MM.1S (cell line): ENCODE results near the gene DIPK1B.

Source experiments
- DNase-seq: peaks from one replicate; pipeline ENCODE4 v3.0.0-alpha.2; 2015
- H2AFZ ChIP-seq: fragments of 300-600 bp; sonication (generic); 2 replicates; pipeline ENCODE4 v1.6.0; 2016; ENCODE audit warnings: antibody characterized with exemption, low read length
- H3F3A ChIP-seq: fragments of 300-600 bp; sonication (generic); 2 replicates; pipeline ENCODE4 v1.6.1; 2016; ENCODE audit warnings: mild to moderate bottlenecking, antibody characterized with exemption, low read length, moderate library complexity, mixed read lengths; ENCODE audit not compliant: insufficient read depth
- H3K27ac ChIP-seq: fragments of 300-600 bp; sonication (generic); 2 replicates; pipeline ENCODE4 v1.5.1; 2016; ENCODE audit warnings: mild to moderate bottlenecking, low read length
- H3K27me3 ChIP-seq: fragments of 300-600 bp; sonication (generic); replicated peaks from 2 replicates; pipeline ENCODE4 v1.6.0; 2016; ENCODE audit warnings: low read length; ENCODE audit not compliant: insufficient read depth
- H3K36me3 ChIP-seq: fragments of 300-600 bp; sonication (generic); replicated peaks from 2 replicates; pipeline ENCODE4 v1.6.1; 2016; ENCODE audit warnings: mild to moderate bottlenecking, low read length, mixed read lengths; ENCODE audit not compliant: insufficient read depth
- H3K4me1 ChIP-seq: fragments of 300-600 bp; sonication (generic); 2 replicates; pipeline ENCODE4 v1.6.1; 2016; ENCODE audit warnings: low read length, mixed read lengths
- H3K4me2 ChIP-seq: fragments of 300-600 bp; sonication (generic); 2 replicates; pipeline ENCODE4 v1.6.0; 2016; ENCODE audit warnings: low read depth, low read length
- H3K4me3 ChIP-seq: fragments of 300-600 bp; sonication (generic); 2 replicates; pipeline ENCODE4 v1.5.1; 2016; ENCODE audit warnings: low read length, mixed read lengths
- H3K79me2 ChIP-seq: fragments of 300-600 bp; sonication (generic); 2 replicates; pipeline ENCODE4 v1.6.1; 2016; ENCODE audit warnings: mixed run types, low read length, mixed read lengths
- H3K9ac ChIP-seq: fragments of 300-600 bp; sonication (generic); 2 replicates; pipeline ENCODE4 v1.6.1; 2016; ENCODE audit warnings: low read length, mixed read lengths
- H3K9me2 ChIP-seq: fragments of 300-600 bp; sonication (generic); replicated peaks from 2 replicates; pipeline ENCODE4 v1.6.1; 2016; ENCODE audit warnings: mild to moderate bottlenecking, low read length, mixed read lengths; ENCODE audit not compliant: insufficient read depth
- H3K9me3 ChIP-seq: fragments of 300-600 bp; sonication (generic); replicated peaks from 2 replicates; pipeline ENCODE4 v1.6.1; 2016; ENCODE audit warnings: mild to moderate bottlenecking, low read length, mixed read lengths; ENCODE audit not compliant: insufficient read depth
- H4K20me1 ChIP-seq: fragments of 300-600 bp; sonication (generic); 2 replicates; pipeline ENCODE4 v1.6.1; 2016; ENCODE audit warnings: mild to moderate bottlenecking, low read length, moderate library complexity, mixed read lengths; ENCODE audit not compliant: insufficient read depth
- EZH2 ChIP-seq: fragments of 300-600 bp; sonication (generic); optimal IDR thresholded peaks from 2 replicates; pipeline ENCODE3; 2017; ENCODE audit warnings: low read depth, mild to moderate bottlenecking, antibody characterized with exemption, low read length, mixed read lengths
- EZH2phosphoT487 ChIP-seq: fragments of 300-600 bp; sonication (generic); IDR thresholded peaks from 2 replicates; pipeline ENCODE4 v1.6.1; 2018; ENCODE audit warnings: antibody characterized with exemption, low read length
- TF ChIP-seq, protein P1 (sequence below): fragments of 300-600 bp; sonication (generic); IDR thresholded peaks from 2 replicates; pipeline ENCODE4 v1.5.1; 2016; ENCODE audit warnings: antibody characterized with exemption, low read length, mixed read lengths

The DIPK1B gene

DNA sequence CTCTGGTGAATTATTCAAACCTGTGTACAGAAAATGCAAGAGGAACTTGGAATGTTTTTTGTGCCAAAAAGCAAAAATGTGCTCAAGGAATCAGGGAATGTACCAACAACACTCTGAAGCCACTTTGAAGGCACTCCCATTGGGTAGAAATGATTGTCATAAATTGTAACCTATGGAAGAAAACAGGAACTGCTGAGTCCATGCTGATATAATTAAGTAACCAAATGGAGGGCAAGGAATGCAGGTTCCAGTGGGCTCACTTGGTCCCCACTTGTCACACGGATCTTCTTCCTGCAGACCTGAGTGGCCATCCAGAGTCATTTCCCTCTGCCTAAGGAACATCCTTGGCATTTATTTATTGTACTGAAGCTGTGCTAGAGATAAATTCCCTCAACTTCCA is 38.9 kb downstream of the DIPK1B start:
- Histone ChIP-seq H3F3A (no peaks in the 10 kb centered on the region), H3K4me2 (no peak overlapping the region), H3K9ac (no peak overlapping the region), H3K9me3 (no peaks in the 10 kb centered on the region), H3K27ac (no peak overlapping the region), H3K36me3 (no peaks in the 10 kb centered on the region), H3K9me2 (no peaks in the 10 kb centered on the region), H3K4me1 (no peaks in the 10 kb centered on the region), H3K27me3 (peaks cover 97% of the 10 kb centered on the region), H2AFZ (no peak overlapping the region), H3K4me3 (no peak overlapping the region), H4K20me1 (no peaks in the 10 kb centered on the region), H3K79me2 (no peaks in the 10 kb centered on the region)
- DNase-seq, result no peak
- TF ChIP-seq EZH2 (no peak), EZH2phosphoT487 (no peak)
- TF ChIP-seq, protein P1, sequence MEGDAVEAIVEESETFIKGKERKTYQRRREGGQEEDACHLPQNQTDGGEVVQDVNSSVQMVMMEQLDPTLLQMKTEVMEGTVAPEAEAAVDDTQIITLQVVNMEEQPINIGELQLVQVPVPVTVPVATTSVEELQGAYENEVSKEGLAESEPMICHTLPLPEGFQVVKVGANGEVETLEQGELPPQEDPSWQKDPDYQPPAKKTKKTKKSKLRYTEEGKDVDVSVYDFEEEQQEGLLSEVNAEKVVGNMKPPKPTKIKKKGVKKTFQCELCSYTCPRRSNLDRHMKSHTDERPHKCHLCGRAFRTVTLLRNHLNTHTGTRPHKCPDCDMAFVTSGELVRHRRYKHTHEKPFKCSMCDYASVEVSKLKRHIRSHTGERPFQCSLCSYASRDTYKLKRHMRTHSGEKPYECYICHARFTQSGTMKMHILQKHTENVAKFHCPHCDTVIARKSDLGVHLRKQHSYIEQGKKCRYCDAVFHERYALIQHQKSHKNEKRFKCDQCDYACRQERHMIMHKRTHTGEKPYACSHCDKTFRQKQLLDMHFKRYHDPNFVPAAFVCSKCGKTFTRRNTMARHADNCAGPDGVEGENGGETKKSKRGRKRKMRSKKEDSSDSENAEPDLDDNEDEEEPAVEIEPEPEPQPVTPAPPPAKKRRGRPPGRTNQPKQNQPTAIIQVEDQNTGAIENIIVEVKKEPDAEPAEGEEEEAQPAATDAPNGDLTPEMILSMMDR, result no peak

- DNase-seq, result no peak
- Histone ChIP-seq H2AFZ (no peak overlapping the region), H3K9me3 (no peaks in the 10 kb centered on the region), H3K36me3 (no peaks in the 10 kb centered on the region), H3K27ac (no peak overlapping the region), H3K9ac (no peak overlapping the region), H3K27me3 (peaks cover 97% of the 10 kb centered on the region), H3K4me3 (no peak overlapping the region), H3K79me2 (no peaks in the 10 kb centered on the region), H4K20me1 (no peaks in the 10 kb centered on the region), H3K4me1 (no peaks in the 10 kb centered on the region), H3K9me2 (no peaks in the 10 kb centered on the region), H3F3A (no peaks in the 10 kb centered on the region), H3K4me2 (no peak overlapping the region)
- TF ChIP-seq, protein P1, result no peak
- no peak for TF ChIP-seq EZH2phosphoT487
- TF ChIP-seq EZH2, result no peak
These were observed 39.4 kb downstream of the DIPK1B start for GRCh38 chr9:136751814-136752213.

GRCh38 chr9:136753371-136754058 is 41.1 kb downstream of the DIPK1B start:
- Histone ChIP-seq H3K36me3 (no peaks in the 10 kb centered on the region), H3K9ac (no peak overlapping the region), H3K9me2 (no peaks in the 10 kb centered on the region), H4K20me1 (no peaks in the 10 kb centered on the region), H3K27ac (no peak overlapping the region), H2AFZ (no peak overlapping the region), H3K9me3 (no peaks in the 10 kb centered on the region), H3K79me2 (no peaks in the 10 kb centered on the region), H3K4me3 (no peak overlapping the region), H3F3A (no peaks in the 10 kb centered on the region), H3K4me2 (no peak overlapping the region), H3K27me3 (peaks cover 94% of the 10 kb centered on the region), H3K4me1 (0 out of 2 replicates have a peak, but pooled peaks cover 2% of the 10 kb centered on the region)
- no peak for DNase-seq
- TF ChIP-seq, protein P1, result no peak
- TF ChIP-seq EZH2phosphoT487 (no peak), EZH2 (no peak)
